Smooth muscle cell (in vitro differentiated cells): ENCODE data around the gene IFI44L. TPM values are rescaled to one million over a fixed set of nuclear protein-coding genes. Genes with fewer than 3 reads are reported as not detected.

Experiments
- polyA plus RNA-seq: library from polyadenylated mRNA; unstranded; fragments of >200 nt; fragmentation: Nextera tagmentation; extraction: Ambion mirVana; gene quantifications from 2 replicates; pipeline ENCODE4 v1.2.1, GENCODE V29; 2016
- total RNA-seq: library from RNA; depleted of rRNA; stranded (reverse); fragments of >200 nt; gene quantifications from 2 replicates; pipeline ENCODE4 v1.2.3, GENCODE V29; 2014

Gene IFI44L
- total and polyA plus RNA-seq, 2 experiments from 2014 or later: not detected

Other genes with a start within 250 kb of the IFI44L start
- gene PTGFR, start 129.5 kb upstream of the IFI44L start, total RNA-seq: 6.3 and 6.8 TPM in 2 replicates
- gene PTGFR, start 129.5 kb upstream of the IFI44L start, polyA plus RNA-seq: 2.9 and 3.0 TPM in 2 replicates
- 0.27 TPM in 1 of 2 replicates, not detected in the other for gene IFI44, start 29.4 kb downstream of the IFI44L start, total RNA-seq
- 0.71 TPM in 1 of 2 replicates, not detected in the other for gene IFI44, start 29.4 kb downstream of the IFI44L start, polyA plus RNA-seq